Neutrophil (primary cell): Measurements from ENCODE around the gene GALNT10.

ENCODE experiments used
- H3K27ac ChIP-seq: fragments of 200-600 bp; sonication (generic); 2 replicates; pipeline ENCODE4 v1.5.1; 2016; ENCODE audit warnings: mild to moderate bottlenecking, moderate library complexity
- H3K27me3 ChIP-seq: fragments of 200-600 bp; sonication (generic); 2 replicates; pipeline ENCODE4 v1.6.0; 2016; ENCODE audit warnings: mild to moderate bottlenecking
- H3K36me3 ChIP-seq: fragments of 200-600 bp; sonication (generic); 2 replicates; pipeline ENCODE4 v1.5.1; 2017
- H3K4me1 ChIP-seq, 2 experiments: fragments of 200-600 bp in 1 of 2; sonication (generic) in 1 of 2; 1 replicate in 1 of 2; 2 replicates in 1 of 2; pipeline versions ENCODE4 v1.5.1 to v1.6.1; 2013 to 2016; ENCODE audit warnings: low read depth in 1 of 2, low read length in 1 of 2, mild to moderate bottlenecking in 1 of 2, moderate library complexity in 1 of 2; ENCODE audit not compliant: control insufficient read depth in 1 of 2, insufficient read depth in 1 of 2
- H3K4me3 ChIP-seq, 2 experiments: fragments of 200-600 bp in 1 of 2; sonication (generic) in 1 of 2; 1 replicate in 1 of 2; 2 replicates in 1 of 2; pipeline ENCODE4 v1.5.1; 2013 to 2016; ENCODE audit warnings: low read depth in 1 of 2, low read length in 1 of 2, mild to moderate bottlenecking in 1 of 2, moderate library complexity in 1 of 2
- H3K9me3 ChIP-seq: fragments of 200-600 bp; sonication (generic); 2 replicates; pipeline ENCODE4 v1.5.1; 2016
- TF ChIP-seq, protein P1 (sequence below): fragments of 200-600 bp; sonication (generic); IDR thresholded peaks from 2 replicates; pipeline ENCODE4 v1.5.1; 2016; ENCODE audit warnings: antibody characterized with exemption

GALNT10 gene

DNA sequence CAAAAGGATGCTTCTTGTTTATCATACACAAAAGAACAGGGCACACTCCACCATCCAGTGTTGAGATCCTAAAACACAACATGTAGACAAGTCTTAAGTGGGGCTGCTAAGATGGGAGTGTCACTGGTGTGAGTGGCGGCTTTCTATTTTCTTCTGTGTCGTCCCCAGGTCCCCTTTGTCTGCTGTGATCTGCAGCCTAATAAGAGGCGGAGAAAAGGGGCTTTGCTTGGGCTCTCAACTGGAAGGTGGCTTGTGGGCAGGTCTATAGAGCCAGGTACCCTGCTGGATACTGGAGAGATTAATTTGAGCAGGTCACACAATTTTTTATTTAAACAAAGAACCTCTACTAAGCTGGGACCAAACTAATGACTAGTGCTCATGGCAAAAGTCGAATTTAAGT is 129.2 kb downstream of the GALNT10 start:
- Histone ChIP-seq H3K4me1 (peaks cover 6 to 9% of the 10 kb centered on the region in 2 experiments), H3K36me3 (peaks cover 6% of the 10 kb centered on the region), H3K9me3 (no peaks in the 10 kb centered on the region), H3K4me3 (no peak overlapping the region), H3K27me3 (no peaks in the 10 kb centered on the region), H3K27ac (no peak overlapping the region)
- TF ChIP-seq, protein P1, sequence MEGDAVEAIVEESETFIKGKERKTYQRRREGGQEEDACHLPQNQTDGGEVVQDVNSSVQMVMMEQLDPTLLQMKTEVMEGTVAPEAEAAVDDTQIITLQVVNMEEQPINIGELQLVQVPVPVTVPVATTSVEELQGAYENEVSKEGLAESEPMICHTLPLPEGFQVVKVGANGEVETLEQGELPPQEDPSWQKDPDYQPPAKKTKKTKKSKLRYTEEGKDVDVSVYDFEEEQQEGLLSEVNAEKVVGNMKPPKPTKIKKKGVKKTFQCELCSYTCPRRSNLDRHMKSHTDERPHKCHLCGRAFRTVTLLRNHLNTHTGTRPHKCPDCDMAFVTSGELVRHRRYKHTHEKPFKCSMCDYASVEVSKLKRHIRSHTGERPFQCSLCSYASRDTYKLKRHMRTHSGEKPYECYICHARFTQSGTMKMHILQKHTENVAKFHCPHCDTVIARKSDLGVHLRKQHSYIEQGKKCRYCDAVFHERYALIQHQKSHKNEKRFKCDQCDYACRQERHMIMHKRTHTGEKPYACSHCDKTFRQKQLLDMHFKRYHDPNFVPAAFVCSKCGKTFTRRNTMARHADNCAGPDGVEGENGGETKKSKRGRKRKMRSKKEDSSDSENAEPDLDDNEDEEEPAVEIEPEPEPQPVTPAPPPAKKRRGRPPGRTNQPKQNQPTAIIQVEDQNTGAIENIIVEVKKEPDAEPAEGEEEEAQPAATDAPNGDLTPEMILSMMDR = no peak

DNA sequence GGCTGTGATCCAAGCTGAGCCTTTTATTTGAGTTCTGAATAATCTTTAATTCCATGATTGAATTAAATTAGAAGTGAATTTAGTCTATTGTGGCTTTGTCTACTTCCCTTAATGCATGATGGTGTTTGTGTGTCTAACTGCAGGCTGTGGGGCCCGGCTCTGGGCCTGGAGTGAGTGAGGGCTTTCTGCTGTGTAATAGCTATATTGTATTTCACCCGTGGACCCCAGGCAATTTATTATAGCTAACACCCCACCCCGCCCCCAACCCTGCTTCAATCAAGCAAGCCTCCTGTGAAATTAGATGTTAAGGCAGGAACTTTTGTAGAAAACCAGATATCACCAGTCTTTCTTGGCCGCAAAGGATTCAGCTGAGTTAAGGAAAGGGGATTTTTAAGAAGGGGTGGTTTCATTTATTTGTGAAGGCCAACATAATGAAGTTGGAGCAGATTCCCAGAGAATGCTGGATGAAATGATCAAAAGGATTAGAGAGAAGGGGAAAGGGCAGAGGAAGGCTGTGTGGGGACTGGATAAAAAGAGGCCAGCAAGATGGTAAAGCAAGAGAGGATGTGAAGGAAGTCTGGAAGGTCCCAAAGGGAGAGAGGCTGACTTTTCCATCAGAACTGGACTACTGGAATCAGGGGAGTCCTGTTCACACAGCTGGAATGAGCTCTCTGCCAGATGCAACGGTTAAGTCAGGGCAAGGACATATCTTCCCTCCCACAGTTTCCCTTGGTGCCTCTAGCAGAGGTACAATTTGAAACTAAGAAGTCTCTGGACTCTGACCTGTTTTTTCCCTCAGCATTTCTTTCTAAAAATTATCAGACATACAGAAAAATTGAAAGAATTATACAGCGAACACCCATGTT is 129.9 kb downstream of the GALNT10 start:
- Histone ChIP-seq H3K27me3 (no peaks in the 10 kb centered on the region), H3K9me3 (no peaks in the 10 kb centered on the region), H3K4me1 (peaks cover 6 to 9% of the 10 kb centered on the region in 2 experiments), H3K36me3 (peaks cover 6% of the 10 kb centered on the region), H3K27ac (no peak overlapping the region), H3K4me3 (no peak overlapping the region)
- TF ChIP-seq, protein P1 = no peak

DNA sequence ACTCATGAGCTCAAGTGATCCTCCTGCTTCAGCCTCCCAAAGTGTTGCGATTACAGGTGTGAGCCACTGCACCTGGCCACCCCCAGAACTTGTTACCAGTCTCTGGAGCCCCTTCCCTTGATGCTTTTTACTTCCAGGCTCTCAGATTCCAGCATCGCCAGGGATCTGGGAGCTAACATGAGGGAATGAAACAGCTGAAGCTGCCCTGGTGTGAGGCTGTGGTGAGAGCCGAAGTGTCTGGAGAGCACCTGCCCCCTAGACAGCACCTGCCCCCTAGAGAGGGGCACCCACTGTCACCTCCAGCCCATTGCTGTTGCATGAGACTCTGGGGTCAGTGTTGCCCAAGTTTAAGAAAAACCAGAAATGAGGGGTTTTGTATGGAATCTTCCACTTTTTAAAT is 131.0 kb downstream of the GALNT10 start:
- Histone ChIP-seq H3K36me3 (peaks cover 6% of the 10 kb centered on the region), H3K27ac (no peak overlapping the region), H3K9me3 (no peaks in the 10 kb centered on the region), H3K27me3 (no peaks in the 10 kb centered on the region), H3K4me3 (no peak overlapping the region), H3K4me1 (peaks cover 6 to 9% of the 10 kb centered on the region in 2 experiments)
- TF ChIP-seq, protein P1 = no peak

DNA sequence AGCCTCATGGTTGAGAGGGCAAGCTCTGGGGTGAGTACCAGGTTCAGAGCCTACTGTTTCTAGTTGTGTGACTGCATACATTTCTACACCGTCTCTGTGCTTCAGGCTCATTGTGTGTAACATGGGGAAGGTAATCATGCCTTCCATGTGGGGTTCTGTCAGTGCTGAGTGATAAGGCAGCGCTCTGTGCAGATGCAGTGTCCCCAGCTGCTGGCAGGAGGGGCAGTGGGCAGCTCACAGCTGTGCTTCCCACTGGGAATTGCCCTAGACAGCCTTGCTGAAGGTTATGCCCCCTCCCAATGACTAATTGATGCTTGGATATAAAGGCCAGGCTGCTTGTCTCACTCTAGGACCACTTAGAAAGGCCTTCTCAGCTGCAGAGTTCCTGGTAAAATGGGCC is 133.5 kb downstream of the GALNT10 start:
- Histone ChIP-seq H3K27ac (no peak overlapping the region), H3K36me3 (peaks cover 6% of the 10 kb centered on the region), H3K27me3 (no peaks in the 10 kb centered on the region), H3K9me3 (no peaks in the 10 kb centered on the region), H3K4me3 (no peak overlapping the region), H3K4me1 (peaks cover under 1% of the 10 kb centered on the region in 2 experiments)
- TF ChIP-seq, protein P1 = no peak

DNA sequence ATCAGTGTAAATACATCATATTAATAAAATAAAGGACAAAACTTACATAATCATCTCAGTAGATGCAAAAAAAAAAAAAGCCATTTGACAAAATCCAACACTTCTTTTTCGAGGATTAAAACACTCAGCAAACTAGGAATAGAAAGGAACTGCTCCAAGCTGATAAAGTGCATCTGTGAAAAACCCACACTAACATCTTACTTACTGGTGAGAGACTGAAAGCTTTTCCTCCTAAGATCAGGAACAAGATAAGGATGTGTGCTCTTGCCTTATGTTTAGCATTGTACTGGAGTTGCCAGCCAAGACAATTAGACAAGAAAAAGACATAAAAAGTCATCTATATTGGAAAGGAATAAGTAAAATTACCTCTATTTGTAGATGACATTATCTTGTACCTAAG is 135.0 kb downstream of the GALNT10 start:
- Histone ChIP-seq H3K4me3 (no peak overlapping the region), H3K9me3 (no peaks in the 10 kb centered on the region), H3K27me3 (no peaks in the 10 kb centered on the region), H3K4me1 (no peaks in the 10 kb centered on the region), H3K27ac (no peak overlapping the region), H3K36me3 (peaks cover 18% of the 10 kb centered on the region)
- TF ChIP-seq, protein P1 = no peak
